HK-2 (cell line): ENCODE results near the gene PNLDC1.
A peak's percentile ranks its signal among the peaks of the same experiment; 100 is the strongest.
"Not testable (repeated sequence)": the region's sequence is repeated elsewhere in the genome, so short reads cannot be mapped to it uniquely, and the experiment has no call there.

Experiments
- DNase-seq: peaks from one replicate; pipeline ENCODE4 v3.0.0-alpha.2; 2018; ENCODE audit not compliant: unreplicated experiment

Gene PNLDC1

DNA sequence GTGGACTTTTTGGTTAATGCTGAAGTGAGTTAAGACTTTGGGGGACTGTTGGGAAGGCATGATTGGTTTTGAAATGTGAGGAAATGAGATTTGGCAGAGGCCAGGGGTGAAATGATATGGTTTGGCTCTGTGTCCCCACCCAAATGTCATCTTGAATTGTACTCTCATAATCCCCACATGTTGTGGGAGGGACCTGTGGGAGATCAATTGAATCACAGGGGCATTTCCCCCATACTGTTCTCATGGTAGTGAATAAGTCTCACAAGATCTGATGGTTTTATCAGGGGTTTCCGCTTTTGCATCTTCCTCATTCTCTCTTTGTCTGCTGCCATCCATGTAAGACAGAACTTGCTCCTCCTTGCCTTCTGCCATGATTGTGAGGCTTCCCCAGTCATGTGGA, 49.8 kb downstream of the PNLDC1 start:
- not testable (repeated sequence) for DNase-seq

DNA sequence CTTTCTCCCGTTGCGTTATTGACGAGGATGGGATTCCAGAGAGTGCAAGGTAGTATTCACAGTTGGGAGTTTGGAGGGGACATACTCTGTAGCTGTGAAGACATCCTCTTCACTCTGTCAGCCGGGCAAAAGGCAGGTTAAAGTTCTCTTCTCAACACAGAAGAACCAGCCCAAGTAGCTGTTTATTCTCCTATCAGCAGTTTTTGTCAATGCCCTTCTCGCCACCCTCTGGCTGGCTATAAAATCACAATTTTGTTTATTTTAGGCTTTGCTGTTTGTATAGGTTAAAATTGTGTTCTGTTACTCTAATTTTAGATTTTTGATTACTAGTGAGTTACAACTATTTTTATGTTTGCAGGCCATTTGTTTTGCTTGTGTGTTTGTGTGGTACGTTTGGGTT, 52.8 kb downstream of the PNLDC1 start:
- DNase-seq = no peak

DNA sequence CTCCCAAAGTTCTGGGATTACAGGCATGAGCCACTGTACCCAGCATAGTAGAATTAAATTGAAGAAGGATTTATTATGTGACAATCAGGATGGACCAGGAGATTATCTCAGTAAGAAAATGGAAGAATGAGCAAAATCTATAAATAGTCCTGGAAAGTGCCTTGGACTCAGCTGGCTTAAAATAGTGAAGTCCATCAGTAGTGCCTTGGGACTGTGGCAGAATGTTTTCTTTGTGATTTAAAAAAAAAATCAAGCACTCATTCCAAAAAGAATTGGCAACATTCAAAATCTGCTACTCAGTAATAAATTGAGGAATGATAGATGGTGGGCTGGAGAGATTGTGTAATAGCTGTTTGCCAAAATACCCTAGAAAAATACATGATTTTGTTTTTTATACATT, 53.7 kb downstream of the PNLDC1 start:
- no peak for DNase-seq

DNA sequence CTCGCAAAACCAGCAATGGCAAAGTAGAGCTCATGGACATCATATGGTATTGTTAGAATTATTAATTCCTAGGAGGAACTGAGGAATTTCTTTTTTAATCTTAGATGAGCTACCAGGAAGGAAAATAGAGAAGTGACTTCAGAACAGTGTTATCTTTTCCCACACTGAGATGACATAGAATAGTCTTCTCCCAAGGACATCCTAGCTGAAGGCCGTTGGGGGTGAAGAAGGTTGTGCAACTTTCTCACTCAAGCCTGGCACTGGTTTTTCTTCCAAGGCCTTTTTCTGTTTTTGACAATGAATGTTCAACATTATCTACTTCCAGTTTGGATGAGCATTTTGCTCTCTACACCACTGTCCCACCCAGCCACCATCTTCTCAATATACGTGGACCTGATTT, 54.9 kb downstream of the PNLDC1 start:
- DNase-seq = no peak

DNA sequence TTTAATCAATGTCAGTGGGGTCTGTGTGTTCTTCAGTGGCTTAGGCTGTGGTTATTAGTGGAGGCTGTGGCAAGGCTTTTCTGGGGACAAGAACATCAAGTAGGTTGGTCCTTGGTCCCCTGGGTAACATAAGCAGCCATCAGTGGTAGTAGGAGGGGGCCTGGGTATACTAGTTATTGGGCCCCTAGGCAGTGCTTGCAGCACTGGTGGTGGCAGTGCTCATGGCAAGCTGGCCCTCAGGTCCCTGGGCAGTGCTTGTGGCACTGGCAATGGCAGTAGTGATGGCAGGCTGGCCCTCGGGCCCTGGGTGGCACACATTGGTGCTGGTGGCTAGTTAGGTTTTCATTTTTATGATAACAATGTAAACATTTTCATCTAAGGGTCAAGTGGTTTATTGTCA, 58.2 kb downstream of the PNLDC1 start:
- DNase-seq = no peak

GRCh38 chr6:159860482-159860881, 60.4 kb downstream of the PNLDC1 start:
- DNase-seq = no peak

DNA sequence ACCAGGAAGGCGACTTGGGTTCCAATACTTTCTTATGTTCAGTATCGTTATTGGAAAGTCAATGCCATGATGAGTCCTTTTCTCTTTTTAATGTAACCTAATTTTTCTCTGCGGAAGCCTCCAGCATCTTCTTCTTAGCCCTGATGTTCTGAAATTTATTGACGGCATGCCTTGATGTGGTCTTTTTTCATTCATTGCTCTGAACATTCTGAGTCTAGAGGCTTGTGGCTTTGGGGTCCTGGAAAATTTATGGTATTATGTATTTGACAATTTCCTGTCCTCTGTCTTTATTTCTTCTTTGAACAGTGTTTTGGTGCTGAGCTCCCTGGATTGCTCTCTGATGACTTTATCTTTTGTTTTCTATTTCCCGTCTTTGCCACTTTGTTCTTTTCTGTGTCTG, 62.0 kb downstream of the PNLDC1 start:
- DNase-seq = no peak

DNA sequence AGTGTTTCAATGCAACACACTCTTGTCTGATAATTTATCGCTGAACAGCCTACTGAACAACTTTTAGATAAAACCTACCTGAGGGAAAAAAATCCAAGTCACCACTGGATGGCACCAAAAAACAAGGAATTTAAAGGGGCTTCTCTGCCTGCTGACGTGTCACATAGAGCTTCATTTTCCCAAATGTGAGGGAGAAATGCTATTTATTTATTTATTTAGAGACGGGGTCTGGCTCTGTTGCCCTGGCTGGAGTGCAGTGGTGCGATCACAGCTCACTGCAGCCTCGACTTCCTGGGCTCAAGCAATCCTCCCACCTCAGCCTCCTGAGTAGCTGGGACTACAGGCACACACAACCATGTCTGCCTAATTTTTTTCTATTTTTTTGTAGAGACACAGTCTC, 63.3 kb downstream of the PNLDC1 start:
- peak; percentile 14 for DNase-seq

DNA sequence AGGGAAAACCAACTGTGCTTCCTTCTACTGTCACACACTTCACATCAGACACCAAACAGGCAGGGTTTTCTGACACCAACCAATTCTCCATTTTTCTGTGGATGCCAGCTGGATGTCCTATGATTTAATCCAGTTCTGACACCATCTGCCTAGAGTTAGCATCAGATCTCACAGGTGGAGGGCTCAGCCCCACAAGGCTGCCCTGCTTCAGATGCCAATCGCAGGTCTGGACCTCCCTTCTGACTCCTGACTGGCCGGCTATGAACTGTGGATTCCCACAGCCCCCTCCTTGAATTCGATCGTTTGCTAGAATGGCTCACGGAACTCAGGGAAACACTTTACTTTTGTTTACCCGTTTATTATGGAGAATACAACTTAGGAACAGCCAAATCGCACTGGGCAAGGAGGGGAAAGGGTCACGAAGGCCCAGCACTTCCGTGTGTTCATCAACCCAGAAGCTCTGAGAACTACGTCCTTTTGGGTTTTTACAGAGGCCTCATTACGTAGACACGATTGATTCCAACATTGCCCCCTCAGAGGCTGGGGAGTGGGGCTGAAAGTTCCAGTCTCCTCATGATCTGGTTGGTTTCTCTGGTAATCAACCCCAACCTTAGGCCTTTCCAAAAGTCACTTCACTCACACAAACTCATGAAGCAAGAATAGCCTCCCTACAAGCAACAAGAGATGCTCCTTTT, 65.3 kb downstream of the PNLDC1 start:
- no peak for DNase-seq

- no peak for DNase-seq
Observed at GRCh38 chr6:159866286-159867247, 66.5 kb downstream of the PNLDC1 start.
